PFSK-1 (cell line): ENCODE measurements around the gene MUC4. TPM values are rescaled to one million over a fixed set of nuclear protein-coding genes. Genes with fewer than 3 reads are reported as not detected.

ENCODE experiments used
- FOXP2 ChIP-seq: optimal IDR thresholded peaks from 2 replicates; pipeline ENCODE3; 2011; ENCODE audit warnings: borderline replicate concordance, control low read depth, inconsistent platforms; ENCODE audit not compliant: insufficient read depth; ENCODE audit errors: extremely low read length, extremely low read depth
- POLR2AphosphoS5 ChIP-seq: IDR thresholded peaks from 2 replicates; pipeline ENCODE4 v1.6.1; 2012; ENCODE audit warnings: low read depth, mild to moderate bottlenecking, control low read depth, low read length, moderate library complexity
- SIN3A ChIP-seq: IDR thresholded peaks from 2 replicates; pipeline ENCODE4 v1.6.1; 2012; ENCODE audit warnings: mild to moderate bottlenecking, low read length, moderate library complexity, borderline replicate concordance; ENCODE audit not compliant: insufficient read depth
- TAF1 ChIP-seq: IDR thresholded peaks from 2 replicates; pipeline ENCODE4 v1.6.1; 2012; ENCODE audit warnings: low read length, control low read depth, borderline replicate concordance; ENCODE audit not compliant: insufficient read depth
- polyA plus RNA-seq: library from polyadenylated mRNA; unstranded; fragments of >200 nt; gene quantifications from one replicate; pipeline ENCODE4 v1.2.1, GENCODE V29; 2012; ENCODE audit warnings: low read depth, missing spikeins; ENCODE audit not compliant: insufficient read length
- TF ChIP-seq, protein P1 (sequence below), 2 experiments: IDR thresholded peaks; 2 replicates each; pipeline versions ENCODE4 v1.6.1 to v1.8.0; 2011 to 2012; ENCODE audit warnings: low read depth in 2 of 2, low read length in 2 of 2, control low read depth in 1 of 2, inconsistent platforms in 1 of 2, mild to moderate bottlenecking in 1 of 2, moderate library complexity in 1 of 2; ENCODE audit not compliant: insufficient read depth in 1 of 2

Gene MUC4, protein sequence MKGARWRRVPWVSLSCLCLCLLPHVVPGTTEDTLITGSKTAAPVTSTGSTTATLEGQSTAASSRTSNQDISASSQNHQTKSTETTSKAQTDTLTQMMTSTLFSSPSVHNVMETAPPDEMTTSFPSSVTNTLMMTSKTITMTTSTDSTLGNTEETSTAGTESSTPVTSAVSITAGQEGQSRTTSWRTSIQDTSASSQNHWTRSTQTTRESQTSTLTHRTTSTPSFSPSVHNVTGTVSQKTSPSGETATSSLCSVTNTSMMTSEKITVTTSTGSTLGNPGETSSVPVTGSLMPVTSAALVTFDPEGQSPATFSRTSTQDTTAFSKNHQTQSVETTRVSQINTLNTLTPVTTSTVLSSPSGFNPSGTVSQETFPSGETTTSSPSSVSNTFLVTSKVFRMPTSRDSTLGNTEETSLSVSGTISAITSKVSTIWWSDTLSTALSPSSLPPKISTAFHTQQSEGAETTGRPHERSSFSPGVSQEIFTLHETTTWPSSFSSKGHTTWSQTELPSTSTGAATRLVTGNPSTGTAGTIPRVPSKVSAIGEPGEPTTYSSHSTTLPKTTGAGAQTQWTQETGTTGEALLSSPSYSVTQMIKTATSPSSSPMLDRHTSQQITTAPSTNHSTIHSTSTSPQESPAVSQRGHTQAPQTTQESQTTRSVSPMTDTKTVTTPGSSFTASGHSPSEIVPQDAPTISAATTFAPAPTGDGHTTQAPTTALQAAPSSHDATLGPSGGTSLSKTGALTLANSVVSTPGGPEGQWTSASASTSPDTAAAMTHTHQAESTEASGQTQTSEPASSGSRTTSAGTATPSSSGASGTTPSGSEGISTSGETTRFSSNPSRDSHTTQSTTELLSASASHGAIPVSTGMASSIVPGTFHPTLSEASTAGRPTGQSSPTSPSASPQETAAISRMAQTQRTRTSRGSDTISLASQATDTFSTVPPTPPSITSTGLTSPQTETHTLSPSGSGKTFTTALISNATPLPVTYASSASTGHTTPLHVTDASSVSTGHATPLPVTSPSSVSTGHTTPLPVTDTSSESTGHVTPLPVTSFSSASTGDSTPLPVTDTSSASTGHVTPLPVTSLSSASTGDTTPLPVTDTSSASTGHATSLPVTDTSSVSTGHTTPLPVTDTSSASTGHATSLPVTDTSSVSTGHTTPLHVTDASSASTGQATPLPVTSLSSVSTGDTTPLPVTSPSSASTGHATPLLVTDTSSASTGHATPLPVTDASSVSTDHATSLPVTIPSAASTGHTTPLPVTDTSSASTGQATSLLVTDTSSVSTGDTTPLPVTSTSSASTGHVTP (N-terminal part only)
- polyA plus RNA-seq: 0.05 TPM

DNA sequence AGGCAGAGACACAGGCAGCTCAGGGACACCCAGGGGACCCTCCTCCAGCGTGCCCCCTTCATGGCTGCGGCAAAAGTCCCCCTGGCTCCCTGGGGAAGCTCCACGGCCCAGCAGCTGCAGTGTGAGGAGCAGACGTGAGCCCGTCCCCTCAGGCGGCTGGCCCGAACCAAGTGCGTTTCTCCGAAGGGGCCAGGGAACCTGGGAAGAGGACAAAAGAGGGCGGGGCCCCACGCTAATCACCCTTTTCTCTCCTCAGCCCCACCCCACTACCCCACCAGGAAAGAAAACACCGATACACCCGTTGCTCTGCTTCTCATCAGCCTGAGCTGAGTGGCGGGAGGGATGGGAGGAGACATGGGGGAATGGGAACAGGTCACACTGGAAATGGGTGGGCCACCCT, at the start of gene MUC4:
Gene MUC4 (minus strand): TSS at position 174 of the 400 bp plus-strand sequence. CDS start 112 bp downstream, at position 62.
- no peak for TF ChIP-seq TAF1
- no peak for TF ChIP-seq SIN3A
- TF ChIP-seq, protein P1, sequence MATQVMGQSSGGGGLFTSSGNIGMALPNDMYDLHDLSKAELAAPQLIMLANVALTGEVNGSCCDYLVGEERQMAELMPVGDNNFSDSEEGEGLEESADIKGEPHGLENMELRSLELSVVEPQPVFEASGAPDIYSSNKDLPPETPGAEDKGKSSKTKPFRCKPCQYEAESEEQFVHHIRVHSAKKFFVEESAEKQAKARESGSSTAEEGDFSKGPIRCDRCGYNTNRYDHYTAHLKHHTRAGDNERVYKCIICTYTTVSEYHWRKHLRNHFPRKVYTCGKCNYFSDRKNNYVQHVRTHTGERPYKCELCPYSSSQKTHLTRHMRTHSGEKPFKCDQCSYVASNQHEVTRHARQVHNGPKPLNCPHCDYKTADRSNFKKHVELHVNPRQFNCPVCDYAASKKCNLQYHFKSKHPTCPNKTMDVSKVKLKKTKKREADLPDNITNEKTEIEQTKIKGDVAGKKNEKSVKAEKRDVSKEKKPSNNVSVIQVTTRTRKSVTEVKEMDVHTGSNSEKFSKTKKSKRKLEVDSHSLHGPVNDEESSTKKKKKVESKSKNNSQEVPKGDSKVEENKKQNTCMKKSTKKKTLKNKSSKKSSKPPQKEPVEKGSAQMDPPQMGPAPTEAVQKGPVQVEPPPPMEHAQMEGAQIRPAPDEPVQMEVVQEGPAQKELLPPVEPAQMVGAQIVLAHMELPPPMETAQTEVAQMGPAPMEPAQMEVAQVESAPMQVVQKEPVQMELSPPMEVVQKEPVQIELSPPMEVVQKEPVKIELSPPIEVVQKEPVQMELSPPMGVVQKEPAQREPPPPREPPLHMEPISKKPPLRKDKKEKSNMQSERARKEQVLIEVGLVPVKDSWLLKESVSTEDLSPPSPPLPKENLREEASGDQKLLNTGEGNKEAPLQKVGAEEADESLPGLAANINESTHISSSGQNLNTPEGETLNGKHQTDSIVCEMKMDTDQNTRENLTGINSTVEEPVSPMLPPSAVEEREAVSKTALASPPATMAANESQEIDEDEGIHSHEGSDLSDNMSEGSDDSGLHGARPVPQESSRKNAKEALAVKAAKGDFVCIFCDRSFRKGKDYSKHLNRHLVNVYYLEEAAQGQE (IDR thresholded peaks at IDR 0.05; ENCODE audit: insufficient read depth in 1 of 2, low read depth in 2 of 2, low read length in 2 of 2): no peak
- TF ChIP-seq FOXP2: no peak
- no peak for TF ChIP-seq POLR2AphosphoS5

DNA sequence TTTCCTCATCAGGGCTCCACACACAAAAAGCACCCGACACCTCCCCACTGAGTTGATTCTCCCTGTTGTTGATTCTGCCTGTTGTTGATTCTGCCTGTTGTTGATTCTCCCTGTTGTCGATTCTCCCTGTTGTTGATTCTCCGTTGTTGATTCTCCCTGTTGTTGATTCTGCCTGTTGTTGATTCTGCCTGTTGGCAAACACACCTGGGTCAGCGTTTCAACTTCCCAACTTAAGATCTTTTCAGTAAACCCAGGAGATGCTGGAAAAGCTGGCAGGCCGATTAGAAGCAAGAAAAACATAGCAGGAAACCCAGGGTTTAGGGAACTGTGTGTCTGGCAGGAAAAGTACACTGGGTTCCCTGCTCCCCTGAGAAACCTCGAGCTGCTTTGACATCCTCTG, 48.7 kb upstream of the MUC4 start:
- TF ChIP-seq POLR2AphosphoS5: no peak
- no peak for TF ChIP-seq SIN3A
- TF ChIP-seq, protein P1 (IDR thresholded peaks at IDR 0.05; ENCODE audit: insufficient read depth in 1 of 2, low read depth in 2 of 2, low read length in 2 of 2): no peak
- no peak for TF ChIP-seq TAF1
- TF ChIP-seq FOXP2: no peak

DNA sequence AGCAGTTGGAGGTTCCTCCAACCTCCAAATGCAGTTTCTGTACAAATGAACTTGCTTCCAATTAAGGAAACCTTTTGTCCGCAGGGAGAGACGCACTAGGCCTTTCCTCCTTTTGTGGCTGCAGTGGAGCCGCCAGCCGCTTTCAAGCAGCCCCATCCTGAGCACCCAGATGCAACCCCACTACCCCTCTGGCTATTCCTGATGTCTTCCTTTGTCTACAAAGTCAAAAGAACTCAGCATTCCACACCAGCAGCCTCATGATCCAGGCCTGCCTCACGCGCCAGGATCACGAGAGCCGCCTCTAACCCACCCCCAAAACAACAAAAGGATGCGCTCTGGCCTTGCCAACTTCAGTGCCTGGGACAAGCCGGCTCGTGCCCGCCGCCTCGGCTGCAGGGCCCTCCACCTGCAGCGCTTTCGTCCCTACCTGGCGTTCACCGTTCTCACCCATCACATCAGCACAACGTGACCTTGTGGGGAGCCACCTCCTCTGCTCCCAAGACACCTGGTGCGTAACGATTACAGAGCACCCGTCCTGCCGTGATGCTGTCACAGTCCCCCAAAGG, 48.2 kb upstream of the MUC4 start:
- TF ChIP-seq FOXP2 (no peak), POLR2AphosphoS5 (no peak), TAF1 (no peak), SIN3A (no peak)
- TF ChIP-seq, protein P1 (IDR thresholded peaks at IDR 0.05; ENCODE audit: insufficient read depth in 1 of 2, low read depth in 2 of 2, low read length in 2 of 2): no peak

DNA sequence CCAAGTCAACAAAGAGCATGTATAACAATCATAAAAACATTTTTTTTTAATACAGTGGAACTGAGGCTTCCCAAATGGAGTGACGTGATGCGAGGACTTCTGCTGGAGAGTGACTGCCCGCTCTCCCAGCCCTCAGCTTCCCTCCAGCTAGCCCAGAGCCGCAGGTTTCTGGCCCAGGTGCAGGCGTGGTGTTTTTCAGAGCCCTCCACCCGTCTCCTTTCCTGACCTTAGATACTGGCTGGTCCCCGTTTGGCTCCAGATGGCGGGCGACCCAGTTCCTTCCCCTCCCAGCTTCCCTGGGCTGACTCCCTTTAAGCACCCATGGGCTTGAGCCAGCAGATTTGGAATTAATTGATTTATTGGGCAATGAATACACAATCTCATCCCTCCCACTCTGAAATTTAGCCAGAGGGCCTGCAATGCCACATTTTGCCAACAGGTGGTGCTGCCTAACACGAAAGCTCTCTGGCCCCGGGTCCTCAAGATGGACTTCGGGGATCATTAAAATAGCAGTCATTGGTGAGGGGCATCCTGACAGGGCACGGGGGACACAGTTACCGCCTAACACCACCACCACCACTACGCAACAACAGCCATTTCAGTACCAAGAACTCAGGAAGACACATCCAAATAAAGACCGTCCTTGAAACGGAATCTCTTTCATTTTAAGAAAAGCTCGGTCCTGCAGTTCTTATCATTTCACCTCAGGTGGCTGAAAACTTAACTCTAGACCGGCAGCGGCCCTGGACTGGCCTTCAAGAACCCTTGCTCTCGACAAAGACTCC, 47.5 kb upstream of the MUC4 start:
- TF ChIP-seq TAF1 (no peak), FOXP2 (no peak), SIN3A (no peak), POLR2AphosphoS5 (no peak)
- TF ChIP-seq, protein P1 (IDR thresholded peaks at IDR 0.05; ENCODE audit: insufficient read depth in 1 of 2, low read depth in 2 of 2, low read length in 2 of 2): no peak
